Measurements from ENCODE around the gene ABCG1.
A peak's percentile ranks its signal among the peaks of the same experiment; 100 is the strongest.

Gene ABCG1

DNA sequence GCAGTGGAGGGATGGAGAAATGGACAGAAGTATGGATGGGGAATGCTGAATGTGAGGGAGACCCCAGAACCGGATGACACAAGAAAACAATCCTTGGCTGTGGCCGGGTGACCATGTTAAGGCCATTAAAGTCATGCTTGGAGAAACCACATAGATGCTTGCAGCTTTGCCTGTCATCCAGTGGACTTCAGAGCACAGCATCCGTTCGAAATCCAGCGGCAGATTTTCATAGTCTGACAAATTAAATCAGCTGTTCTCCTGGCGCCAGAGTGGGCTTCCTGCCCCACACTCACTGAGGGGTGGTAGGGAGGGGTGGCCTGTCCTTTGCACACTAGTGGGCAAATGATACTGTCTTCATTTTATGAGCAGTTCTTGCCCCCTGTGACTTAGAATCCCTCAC is 35.1 kb downstream of the ABCG1 start:
- Histone ChIP-seq H3K9me3 (ENCODE audit: control insufficient read depth, low read length) (no peaks in the 10 kb centered on the region), H3K4me3 (ENCODE audit: extremely low read depth, insufficient read depth, low read length, poor library complexity, severe bottlenecking) (no peak overlapping the region), H3K27ac (ENCODE audit: low read depth, low read length, severe bottlenecking) (no peak overlapping the region), H3K36me3 (ENCODE audit: control insufficient read depth, insufficient read depth, low read length) (no peaks in the 10 kb centered on the region), H3K4me1 (ENCODE audit: control insufficient read depth, insufficient read depth, low read length, poor library complexity, severe bottlenecking) (no peaks in the 10 kb centered on the region)
- 85 to 94% methylated on average over 6 of the region's 6 CpGs for WGBS, 2 experiments (ENCODE audit: insufficient coverage in 2 of 2)

- no peak overlapping the region for H3K4me3 ChIP-seq (ENCODE audit: extremely low read depth, insufficient read depth, low read length, poor library complexity, severe bottlenecking)
- no peaks in the 10 kb centered on the region for H3K4me1 ChIP-seq (ENCODE audit: control insufficient read depth, insufficient read depth, low read length, poor library complexity, severe bottlenecking)
- H3K9me3 ChIP-seq (ENCODE audit: control insufficient read depth, low read length) = no peaks in the 10 kb centered on the region
- no peaks in the 10 kb centered on the region for H3K36me3 ChIP-seq (ENCODE audit: control insufficient read depth, insufficient read depth, low read length)
- H3K27ac ChIP-seq (ENCODE audit: low read depth, low read length, severe bottlenecking) = no peak overlapping the region
- WGBS, 2 experiments (ENCODE audit: insufficient coverage in 2 of 2) = 87 to 94% methylated on average over 14 to 16 of the region's 17 CpGs
These were observed 36.0 kb downstream of the ABCG1 start for GRCh38 chr21:42254651-42255601.

DNA sequence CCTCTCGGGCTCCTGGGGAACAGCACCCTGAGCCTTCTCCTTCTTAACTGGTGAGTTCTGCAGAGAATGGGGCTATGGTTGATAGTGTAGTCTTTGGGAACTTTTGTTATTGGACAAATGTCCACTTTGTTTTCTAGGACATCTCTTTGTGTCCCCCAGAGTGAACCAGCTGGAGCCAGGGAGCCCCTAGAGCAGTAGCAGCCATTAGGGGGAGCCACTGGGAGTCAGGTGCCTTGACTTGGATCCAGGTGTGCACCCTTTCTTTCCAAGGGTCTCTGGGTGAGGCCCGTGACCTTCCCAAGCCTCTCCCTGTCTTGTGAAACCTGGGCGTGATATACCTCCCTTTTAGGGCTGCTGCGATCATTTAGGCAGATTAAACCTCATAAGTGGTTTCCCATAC is 36.9 kb downstream of the ABCG1 start:
- Histone ChIP-seq H3K27ac (ENCODE audit: low read depth, low read length, severe bottlenecking) (no peak overlapping the region), H3K9me3 (ENCODE audit: control insufficient read depth, low read length) (no peaks in the 10 kb centered on the region), H3K4me1 (ENCODE audit: control insufficient read depth, insufficient read depth, low read length, poor library complexity, severe bottlenecking) (no peaks in the 10 kb centered on the region), H3K4me3 (ENCODE audit: extremely low read depth, insufficient read depth, low read length, poor library complexity, severe bottlenecking) (no peak overlapping the region), H3K36me3 (ENCODE audit: control insufficient read depth, insufficient read depth, low read length) (no peaks in the 10 kb centered on the region)
- WGBS, 2 experiments (ENCODE audit: insufficient coverage in 2 of 2) = 88 to 96% methylated on average over 4 of the region's 4 CpGs

GRCh38 chr21:42256316-42256715 is 37.4 kb downstream of the ABCG1 start:
- no peak overlapping the region for H3K27ac ChIP-seq (ENCODE audit: low read depth, low read length, severe bottlenecking)
- H3K4me1 ChIP-seq (ENCODE audit: control insufficient read depth, insufficient read depth, low read length, poor library complexity, severe bottlenecking) = no peaks in the 10 kb centered on the region
- H3K36me3 ChIP-seq (ENCODE audit: control insufficient read depth, insufficient read depth, low read length) = no peaks in the 10 kb centered on the region
- no peak overlapping the region for H3K4me3 ChIP-seq (ENCODE audit: extremely low read depth, insufficient read depth, low read length, poor library complexity, severe bottlenecking)
- H3K9me3 ChIP-seq (ENCODE audit: control insufficient read depth, low read length) = no peaks in the 10 kb centered on the region
- WGBS, 2 experiments (ENCODE audit: insufficient coverage in 2 of 2) = 95 to 96% methylated on average over 4 of the region's 4 CpGs

DNA sequence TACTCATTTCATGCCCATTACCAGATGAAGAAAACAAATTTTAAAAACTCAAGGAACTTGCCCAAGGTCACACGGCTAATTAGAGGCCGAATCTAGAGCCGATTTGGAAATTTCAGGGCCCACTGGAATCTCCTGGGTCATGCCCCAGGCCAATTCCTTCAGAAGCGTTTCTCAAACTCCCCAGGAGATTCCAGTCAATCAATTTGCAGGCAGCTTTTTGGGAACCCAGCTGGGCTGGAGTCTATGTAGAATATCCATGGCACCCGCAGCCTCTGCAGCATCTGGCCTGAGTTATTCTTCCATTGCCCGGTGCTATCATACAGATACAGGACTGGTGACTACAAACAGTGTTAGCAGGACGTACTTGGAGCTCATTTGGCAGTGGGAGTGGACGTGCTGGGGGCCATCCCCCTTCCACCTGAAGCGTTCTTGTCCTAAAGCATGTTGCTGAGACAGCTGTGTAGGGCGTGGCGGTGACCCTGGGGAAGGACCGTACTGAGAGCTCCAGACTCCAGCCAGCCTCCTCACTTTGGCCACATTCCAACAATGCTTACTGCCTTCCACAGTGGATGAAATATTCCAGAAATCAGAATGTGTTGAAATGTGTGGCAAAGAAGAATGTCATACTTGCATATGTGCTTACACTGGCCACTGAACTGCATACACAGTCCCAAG is 38.3 kb downstream of the ABCG1 start:
- 89 to 91% methylated on average over 11 of the region's 12 CpGs for WGBS, 2 experiments (ENCODE audit: insufficient coverage in 2 of 2)

DNA sequence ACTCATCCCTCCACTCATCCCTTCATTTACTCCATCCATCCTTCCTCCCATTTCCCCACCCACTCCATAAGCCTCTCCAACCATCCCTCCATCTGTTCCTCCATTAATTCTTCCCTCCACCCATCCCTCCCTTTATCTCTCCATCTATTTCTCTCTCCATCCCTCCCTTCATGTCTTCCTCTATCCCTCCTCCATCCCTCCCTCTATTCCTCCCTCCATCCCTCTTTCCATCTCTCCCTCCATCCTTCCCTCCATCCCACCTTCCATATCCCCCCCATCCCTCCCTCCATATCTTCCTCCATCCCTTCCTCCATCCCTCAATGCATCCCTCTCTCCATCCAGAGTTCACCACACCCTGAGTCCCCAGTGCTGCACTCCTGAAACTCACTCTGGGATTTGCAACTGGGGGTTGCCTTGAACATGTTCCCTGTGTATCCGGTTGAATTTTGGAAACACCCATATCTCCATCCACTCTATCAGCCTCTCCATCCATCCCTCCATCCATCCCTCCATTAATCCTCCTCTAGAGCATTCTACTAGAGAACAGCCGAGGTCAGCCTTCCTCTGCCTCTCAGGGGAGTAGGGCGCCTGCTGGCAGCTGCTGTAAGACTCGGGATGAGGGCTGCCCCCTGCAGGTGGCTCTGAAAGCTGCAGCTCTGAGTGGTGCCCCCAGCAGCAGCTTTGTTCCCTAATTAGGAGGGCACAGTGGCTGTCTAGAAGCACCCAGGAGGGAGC is 39.4 kb downstream of the ABCG1 start:
- Histone ChIP-seq H3K36me3 (ENCODE audit: control insufficient read depth, insufficient read depth, low read length) (no peaks in the 10 kb centered on the region), H3K4me1 (ENCODE audit: control insufficient read depth, insufficient read depth, low read length, poor library complexity, severe bottlenecking) (peaks cover 2% of the 10 kb centered on the region), H3K27ac (ENCODE audit: low read depth, low read length, severe bottlenecking) (no peak overlapping the region), H3K4me3 (ENCODE audit: extremely low read depth, insufficient read depth, low read length, poor library complexity, severe bottlenecking) (no peak overlapping the region), H3K9me3 (ENCODE audit: control insufficient read depth, low read length) (no peaks in the 10 kb centered on the region)
- WGBS, 2 experiments (ENCODE audit: insufficient coverage in 2 of 2) = 23 to 28% methylated on average over 2 to 4 of the region's 4 CpGs

More for the DNA sequence above, 38.3 kb downstream of the ABCG1 start:
- no peak overlapping the region for H3K27ac ChIP-seq (ENCODE audit: low read depth, low read length, severe bottlenecking)
- H3K9me3 ChIP-seq (ENCODE audit: control insufficient read depth, low read length) = no peaks in the 10 kb centered on the region
- no peaks in the 10 kb centered on the region for H3K4me1 ChIP-seq (ENCODE audit: control insufficient read depth, insufficient read depth, low read length, poor library complexity, severe bottlenecking)
- no peaks in the 10 kb centered on the region for H3K36me3 ChIP-seq (ENCODE audit: control insufficient read depth, insufficient read depth, low read length)
- no peak overlapping the region for H3K4me3 ChIP-seq (ENCODE audit: extremely low read depth, insufficient read depth, low read length, poor library complexity, severe bottlenecking)

- no peaks in the 10 kb centered on the region for H3K36me3 ChIP-seq (ENCODE audit: control insufficient read depth, insufficient read depth, low read length)
- H3K4me3 ChIP-seq (ENCODE audit: extremely low read depth, insufficient read depth, low read length, poor library complexity, severe bottlenecking) = no peak overlapping the region
- peaks cover 2% of the 10 kb centered on the region for H3K4me1 ChIP-seq (ENCODE audit: control insufficient read depth, insufficient read depth, low read length, poor library complexity, severe bottlenecking)
- no peaks in the 10 kb centered on the region for H3K9me3 ChIP-seq (ENCODE audit: control insufficient read depth, low read length)
- WGBS, 2 experiments (ENCODE audit: insufficient coverage in 2 of 2) = 77 to 90% methylated on average over 7 to 9 of the region's 9 CpGs
- H3K27ac ChIP-seq (ENCODE audit: low read depth, low read length, severe bottlenecking) = no peak overlapping the region
These were observed 40.0 kb downstream of the ABCG1 start for GRCh38 chr21:42258885-42259407.

- H3K9me3 ChIP-seq (ENCODE audit: control insufficient read depth, low read length) = no peaks in the 10 kb centered on the region
- H3K27ac ChIP-seq (ENCODE audit: low read depth, low read length, severe bottlenecking) = no peak overlapping the region
- peaks cover 2% of the 10 kb centered on the region for H3K4me1 ChIP-seq (ENCODE audit: control insufficient read depth, insufficient read depth, low read length, poor library complexity, severe bottlenecking)
- H3K36me3 ChIP-seq (ENCODE audit: control insufficient read depth, insufficient read depth, low read length) = no peaks in the 10 kb centered on the region
- no peak overlapping the region for H3K4me3 ChIP-seq (ENCODE audit: extremely low read depth, insufficient read depth, low read length, poor library complexity, severe bottlenecking)
- WGBS, 2 experiments (ENCODE audit: insufficient coverage in 2 of 2) = 88 to 93% methylated on average over 9 of the region's 10 CpGs
These were observed 41.2 kb downstream of the ABCG1 start for GRCh38 chr21:42260121-42260520.

GRCh38 chr21:42261829-42262200 is 42.9 kb downstream of the ABCG1 start:
- Histone ChIP-seq H3K4me3 (ENCODE audit: extremely low read depth, insufficient read depth, low read length, poor library complexity, severe bottlenecking) (no peak overlapping the region), H3K4me1 (ENCODE audit: control insufficient read depth, insufficient read depth, low read length, poor library complexity, severe bottlenecking) (peaks cover 2% of the 10 kb centered on the region), H3K36me3 (ENCODE audit: control insufficient read depth, insufficient read depth, low read length) (no peaks in the 10 kb centered on the region), H3K9me3 (ENCODE audit: control insufficient read depth, low read length) (no peaks in the 10 kb centered on the region), H3K27ac (ENCODE audit: low read depth, low read length, severe bottlenecking) (peak overlapping the region; percentile 53)
- 88% methylated on average over 4 to 7 of the region's 7 CpGs for WGBS, 2 experiments (ENCODE audit: insufficient coverage in 2 of 2)

- 94 to 96% methylated on average over 6 to 7 of the region's 11 CpGs for WGBS, 2 experiments (ENCODE audit: insufficient coverage in 2 of 2)
- H3K36me3 ChIP-seq (ENCODE audit: control insufficient read depth, insufficient read depth, low read length) = no peaks in the 10 kb centered on the region
- peaks cover 2% of the 10 kb centered on the region for H3K4me1 ChIP-seq (ENCODE audit: control insufficient read depth, insufficient read depth, low read length, poor library complexity, severe bottlenecking)
- H3K4me3 ChIP-seq (ENCODE audit: extremely low read depth, insufficient read depth, low read length, poor library complexity, severe bottlenecking) = no peak overlapping the region
- H3K27ac ChIP-seq (ENCODE audit: low read depth, low read length, severe bottlenecking) = peak overlapping the region; percentile 49
- no peaks in the 10 kb centered on the region for H3K9me3 ChIP-seq (ENCODE audit: control insufficient read depth, low read length)
These were observed 43.9 kb downstream of the ABCG1 start for GRCh38 chr21:42262831-42263231.

All from mesodermal cell (in vitro differentiated cells).